Activated CD4-positive, CD25-positive, alpha-beta regulatory T cell treated with anti-CD3 and anti-CD28 coated beads, Interleukin-2, amount 50 U/mL, for 24 hours (primary cell): ENCODE results near the gene THSD4.
"Not testable (repeated sequence)": the region's sequence is repeated elsewhere in the genome, so short reads cannot be mapped to it uniquely, and the experiment has no call there.

Experiments
- ATAC-seq, 2 donors: fragments of 150-1000 bp; cut with Tn5 transposase; one replicate each; pipeline ENCODE4 v1.10.0; 2021; ENCODE audit warnings: mild to moderate bottlenecking in 1 of 2, moderate library complexity in 1 of 2

Gene THSD4

DNA sequence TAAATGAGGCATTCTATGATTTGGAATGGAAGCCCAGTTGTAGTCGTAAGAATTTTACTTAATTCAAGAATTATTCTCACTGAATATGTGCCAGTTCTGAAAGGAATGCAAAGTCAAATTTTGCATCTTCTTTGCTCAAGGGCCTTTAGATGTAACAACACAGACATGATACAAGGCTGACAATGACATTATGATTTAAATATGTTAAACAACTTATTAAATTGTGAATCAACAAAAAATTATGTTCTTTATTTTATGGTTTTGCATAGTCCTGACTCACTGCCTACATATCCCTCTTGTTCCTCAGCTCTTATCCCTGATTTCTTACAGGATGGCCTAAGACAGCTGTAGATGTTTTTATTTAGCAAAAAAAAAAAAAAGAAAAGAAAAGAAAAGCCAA, 524.2 kb downstream of the THSD4 start:
- no peak for ATAC-seq

DNA sequence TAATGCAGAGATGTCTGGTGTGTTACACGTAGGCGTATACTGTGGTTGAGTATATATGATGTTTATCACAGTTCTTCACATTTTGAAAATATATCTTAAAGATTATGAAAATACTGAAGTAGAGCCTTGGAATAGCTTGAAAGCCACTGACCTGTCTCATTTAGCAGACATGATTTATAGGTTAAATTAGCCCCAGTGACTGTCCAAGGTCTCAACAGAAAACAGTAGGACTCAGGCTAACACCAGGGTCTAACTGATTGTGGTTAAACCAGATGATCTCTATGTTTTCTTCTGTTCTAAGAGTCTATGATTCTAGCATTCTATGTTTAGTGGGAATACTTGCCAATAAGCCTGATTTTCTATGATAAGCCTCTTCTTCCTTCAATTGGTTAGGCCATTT, 528.6 kb downstream of the THSD4 start:
- ATAC-seq = no peak

DNA sequence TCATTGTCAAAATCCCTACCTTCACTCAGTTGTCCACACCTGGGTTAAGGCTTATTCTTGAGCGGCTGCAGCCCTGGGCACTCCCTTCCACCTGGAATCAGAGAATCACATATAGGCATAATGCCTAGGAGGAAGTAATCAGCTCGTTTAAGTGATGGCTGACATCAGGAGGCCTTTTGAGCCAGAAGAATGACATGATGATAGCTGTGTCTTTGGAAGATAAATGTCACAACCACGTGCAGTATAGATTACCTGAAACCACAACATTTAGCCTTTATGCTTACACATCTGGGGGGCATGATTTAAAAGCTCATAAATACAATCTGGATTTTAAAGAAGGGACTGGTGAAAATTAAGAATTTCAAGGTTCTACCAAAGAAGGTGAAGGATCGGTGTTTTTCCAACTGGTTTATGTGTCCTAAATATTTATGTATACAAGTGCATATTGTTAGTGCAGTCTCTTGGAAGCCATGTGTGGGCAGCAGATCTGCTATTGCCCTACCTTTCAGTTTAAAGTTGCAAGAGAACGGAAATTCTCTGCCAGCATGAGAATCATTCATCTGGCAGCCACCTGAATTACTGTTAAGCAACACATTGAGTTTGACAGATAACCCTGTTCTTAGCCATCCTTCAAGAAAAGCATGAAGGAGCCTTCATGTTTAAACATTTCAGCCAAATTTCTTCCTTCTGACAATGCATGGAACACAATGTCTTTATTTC, 531.7 kb downstream of the THSD4 start:
- ATAC-seq = no peak

DNA sequence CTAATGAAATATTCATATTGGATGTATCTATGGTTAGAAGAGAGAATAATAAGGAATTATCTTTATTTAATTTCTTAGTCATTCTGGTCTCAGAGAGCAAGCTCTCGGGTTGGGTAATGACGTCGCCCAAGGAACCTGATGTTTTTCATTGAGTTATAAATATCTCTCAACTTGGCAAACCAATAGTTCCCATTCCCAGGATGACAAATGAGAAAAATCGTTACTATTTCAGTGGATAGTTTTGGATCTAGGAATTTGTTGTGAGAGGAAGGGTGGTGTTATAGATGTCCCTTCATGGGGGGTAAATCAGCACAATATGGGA, 532.2 kb downstream of the THSD4 start:
- no peak for ATAC-seq

DNA sequence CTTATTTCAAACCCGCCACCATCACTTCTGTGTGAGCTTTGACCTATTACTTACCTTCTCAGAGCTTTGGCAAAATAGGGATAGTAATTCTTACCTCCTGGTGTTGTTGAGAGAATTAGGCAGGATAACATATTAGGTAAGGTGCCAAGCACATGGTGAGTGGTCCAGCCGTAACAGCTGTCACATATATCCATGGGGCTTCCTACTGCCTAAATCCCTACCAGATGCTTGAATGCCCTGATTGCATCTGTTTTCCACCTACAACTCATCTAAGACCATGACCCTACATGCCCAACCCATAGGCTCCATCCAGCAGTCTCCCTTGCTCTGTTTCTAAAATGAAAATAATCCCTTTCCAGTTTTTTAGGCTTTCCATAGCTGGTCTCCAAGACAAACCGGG, 532.8 kb downstream of the THSD4 start:
- ATAC-seq = no peak

DNA sequence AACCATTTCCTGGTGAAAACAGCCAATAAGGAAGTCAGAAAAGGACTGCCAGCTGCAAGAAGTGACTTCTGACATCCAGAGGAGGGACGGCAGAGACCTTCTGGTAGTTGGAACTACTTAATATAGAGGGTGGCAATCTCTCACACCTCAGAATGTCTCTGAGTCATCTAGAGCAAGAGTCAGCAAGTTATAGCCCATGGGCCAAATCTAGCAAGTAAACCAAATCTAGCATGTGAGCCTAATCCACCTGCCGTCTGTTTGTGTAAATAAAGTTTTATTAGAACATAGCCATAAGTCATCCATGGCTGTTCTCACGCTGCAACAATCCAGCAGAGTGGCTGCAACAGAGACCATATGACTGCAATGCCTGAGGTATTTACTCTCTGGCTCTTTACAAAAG, 534.6 kb downstream of the THSD4 start:
- no peak for ATAC-seq

DNA sequence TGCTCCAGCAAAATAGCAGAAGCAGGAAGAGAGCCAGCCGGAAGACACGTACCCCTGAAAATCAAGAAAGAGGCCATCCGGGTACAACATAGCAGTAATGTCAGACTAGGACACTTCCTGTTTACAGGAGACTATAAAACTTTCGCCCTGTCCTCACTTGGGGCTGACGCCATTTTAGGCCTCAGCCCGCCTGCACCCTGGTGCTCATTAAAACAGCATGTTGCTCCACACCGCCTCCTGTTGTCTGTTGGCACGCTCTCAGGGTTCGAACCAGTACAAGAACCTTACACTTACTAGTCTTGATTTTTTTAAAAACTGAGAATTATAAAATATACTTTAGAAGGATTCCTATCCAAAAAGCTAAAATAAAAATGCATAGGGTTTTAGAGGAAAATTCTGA, 535.3 kb downstream of the THSD4 start:
- ATAC-seq = no peak

GRCh38 chr15:71651750-71652186, 536.5 kb downstream of the THSD4 start:
- ATAC-seq = no peak

GRCh38 chr15:71654042-71654719, 538.9 kb downstream of the THSD4 start:
- ATAC-seq = no peak

DNA sequence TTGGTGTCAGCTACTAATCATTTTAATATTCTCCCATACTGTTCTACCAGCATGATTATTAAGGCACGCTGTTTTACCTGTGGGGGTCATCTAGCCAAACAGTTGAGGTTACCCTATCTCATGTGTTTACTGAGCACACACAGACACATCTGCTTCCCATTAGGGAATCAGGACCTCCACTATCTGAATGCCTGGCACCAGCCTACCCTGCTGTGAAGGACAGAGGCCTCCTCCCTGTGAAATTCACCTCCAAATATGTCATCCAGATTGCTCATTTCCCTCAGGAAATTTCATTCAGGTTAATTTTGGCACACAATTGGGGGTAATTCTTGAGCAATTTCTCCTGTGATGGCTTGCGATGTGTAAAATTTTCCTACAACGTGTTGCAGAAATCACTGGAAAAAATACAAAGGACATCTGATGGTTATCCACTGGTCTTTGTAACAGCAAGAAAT, 539.5 kb downstream of the THSD4 start:
- ATAC-seq = no peak

- no peak for ATAC-seq
These were observed 541.2 kb downstream of the THSD4 start for GRCh38 chr15:71656425-71656824.

GRCh38 chr15:71657141-71657540, 541.9 kb downstream of the THSD4 start:
- ATAC-seq = no peak

GRCh38 chr15:71658036-71658435, 542.8 kb downstream of the THSD4 start:
- no peak for ATAC-seq

- ATAC-seq = no peak
These were observed 543.8 kb downstream of the THSD4 start for GRCh38 chr15:71658827-71659729.

- no peak for ATAC-seq
These were observed 544.4 kb downstream of the THSD4 start for GRCh38 chr15:71659730-71660067.

DNA sequence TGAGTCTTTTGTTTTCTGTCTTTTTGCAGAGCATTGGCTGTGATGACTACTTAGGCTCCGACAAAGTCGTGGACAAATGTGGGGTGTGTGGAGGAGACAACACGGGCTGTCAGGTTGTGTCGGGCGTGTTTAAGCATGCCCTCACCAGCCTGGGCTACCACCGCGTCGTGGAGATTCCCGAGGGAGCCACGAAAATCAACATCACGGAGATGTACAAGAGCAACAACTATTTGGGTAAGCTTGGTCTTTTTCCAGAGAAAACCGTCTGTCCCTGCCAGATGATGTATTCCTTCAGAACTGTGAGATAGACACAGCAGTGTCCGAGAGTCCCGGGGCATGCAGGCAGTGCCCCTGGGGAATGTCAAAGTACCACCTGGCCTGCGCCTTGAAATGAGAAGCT, 545.2 kb downstream of the THSD4 start:
- ATAC-seq = no peak

GRCh38 chr15:71662306-71662705, 547.0 kb downstream of the THSD4 start:
- no peak for ATAC-seq

- ATAC-seq = no peak
These were observed 549.4 kb downstream of the THSD4 start for GRCh38 chr15:71664622-71665021.

DNA sequence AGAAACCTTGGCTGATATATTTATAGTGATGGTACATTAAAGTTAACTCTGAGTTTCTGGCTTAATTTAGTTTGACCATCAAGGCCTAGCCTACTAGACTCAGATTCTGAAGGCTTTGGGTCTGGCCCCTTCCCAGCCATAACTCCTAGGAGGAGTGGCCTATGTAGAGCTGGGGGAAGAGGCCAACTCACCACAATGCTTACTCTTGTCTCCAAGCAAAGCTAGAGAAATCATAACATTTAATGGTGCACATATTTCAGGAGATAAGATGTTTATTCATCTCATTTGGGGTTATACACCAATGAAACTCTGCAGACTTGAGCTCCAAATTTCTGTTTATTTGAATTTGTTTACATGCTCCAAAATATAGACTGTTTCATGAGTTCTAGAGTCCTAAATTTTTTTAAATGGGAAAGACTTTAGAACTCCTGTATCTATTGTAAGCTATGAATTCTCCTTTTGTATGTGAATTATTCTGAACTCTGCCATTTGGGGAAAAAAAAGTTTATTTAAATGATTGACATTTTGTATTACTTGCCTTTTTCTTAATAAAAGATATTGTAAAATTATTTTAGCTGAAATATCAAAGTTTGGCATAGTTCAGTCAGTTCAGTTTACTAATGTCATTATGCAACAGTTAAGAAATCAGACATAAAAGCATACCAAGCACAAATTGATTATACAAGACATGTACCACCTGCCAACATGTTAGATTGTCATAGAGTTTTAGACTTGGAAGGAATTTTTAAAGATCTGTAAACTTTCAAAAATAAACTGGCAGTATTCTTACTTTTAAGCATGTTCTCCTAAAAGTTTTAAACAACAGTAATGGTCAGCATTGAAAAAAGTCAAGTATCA, 551.7 kb downstream of the THSD4 start:
- no peak for ATAC-seq

DNA sequence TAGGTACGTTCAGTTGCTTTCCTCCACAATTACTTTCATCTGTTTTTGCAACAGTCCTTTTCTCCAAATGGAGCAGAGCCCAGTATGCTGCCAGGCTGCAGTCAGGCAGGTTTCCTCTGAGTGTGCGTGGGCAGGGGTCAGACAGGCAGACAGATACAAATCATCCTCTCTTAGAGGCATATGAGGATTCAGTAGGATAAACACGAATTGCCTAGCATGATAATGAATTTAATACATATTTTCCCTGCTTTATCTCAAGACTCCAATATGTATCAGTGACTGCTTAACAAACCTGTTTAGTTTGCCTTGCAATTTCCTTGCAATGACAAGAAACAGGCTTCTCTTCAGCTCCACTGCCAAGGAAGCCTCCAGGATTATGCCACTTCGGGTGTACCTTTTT, 554.4 kb downstream of the THSD4 start:
- no peak for ATAC-seq

- not testable (repeated sequence) for ATAC-seq
These were observed 555.0 kb downstream of the THSD4 start for GRCh38 chr15:71670222-71670621.

- no peak for ATAC-seq
These were observed 559.1 kb downstream of the THSD4 start for GRCh38 chr15:71674354-71674753.

GRCh38 chr15:71677352-71677751, 562.1 kb downstream of the THSD4 start:
- ATAC-seq = no peak
